Adrenal gland (tissue), 12 donors: ENCODE results near the gene TMEM156. TPM values are rescaled to one million over a fixed set of nuclear protein-coding genes. Genes with fewer than 3 reads are reported as not detected.

Experiments
- DNase-seq, 7 donors: peaks; one replicate each; pipeline ENCODE4 v3.0.0-alpha.2; 2019 to 2020
- H3K27ac ChIP-seq, 5 donors: fragments of 200-600 bp; sonication (generic) in 4 of 5; 1 replicate in 3 of 5; 2 replicates in 2 of 5; pipeline versions ENCODE4 v1.5.1 to v1.8.0; 2016 to 2020; ENCODE audit warnings: mild to moderate bottlenecking in 1 of 5
- H3K27me3 ChIP-seq: fragments of 200-600 bp; 2 replicates; pipeline ENCODE4 v1.8.0; 2021
- H3K36me3 ChIP-seq, 2 donors: fragments of 200-600 bp; replicated peaks in 1 of 2; 1 replicate in 1 of 2; 2 replicates in 1 of 2; pipeline versions ENCODE4 v1.5.1 to v1.8.0; 2018 to 2022
- H3K4me1 ChIP-seq, 2 donors: fragments of 200-600 bp; replicated peaks in 1 of 2; 1 replicate in 1 of 2; 2 replicates in 1 of 2; pipeline versions ENCODE4 v1.5.1 to v1.8.0; 2018 to 2021
- H3K4me3 ChIP-seq, 4 donors: fragments of 200-600 bp; sonication (generic) in 3 of 4; one replicate each; pipeline ENCODE4 v1.5.1; 2016 to 2018
- H3K9me3 ChIP-seq, 3 donors: fragments of 200-600 bp; sonication (generic) in 1 of 3; replicated peaks in 1 of 3; 1 replicate in 2 of 3; 2 replicates in 1 of 3; pipeline versions ENCODE4 v1.5.1 to v1.8.0; 2016 to 2021
- CTCF ChIP-seq, 6 experiments: fragments of 450-650 bp in 4 of 6; fragments of 200-600 bp in 2 of 6; sonication (generic) in 1 of 6; IDR thresholded peaks; 1 replicate in 5 of 6; 2 replicates in 1 of 6; pipeline versions ENCODE4 v1.5.1 to v1.8.0; 2016 to 2021; ENCODE audit warnings: antibody characterized with exemption in 6 of 6, mild to moderate bottlenecking in 2 of 6, moderate library complexity in 1 of 6
- POLR2A ChIP-seq, 2 donors: fragments of 450-650 bp; IDR thresholded peaks; one replicate each; pipeline ENCODE4 v1.6.1; 2017; ENCODE audit warnings: antibody characterized with exemption in 2 of 2, mild to moderate bottlenecking in 2 of 2, moderate library complexity in 1 of 2
- WGBS, 4 donors: extraction: QIAGEN DNeasy Blood & Tissue Kit in 2 of 4; methylation state at CpG; one replicate each; pipeline versions ENCODE4 v1.1.5 to v1.1.7; 2013 to 2017; 5-methylcytosine and 5-hydroxymethylcytosine counted together
- intact Hi-C, 2 donors: fragments of 100-400 bp; cut with DNase I; formaldehyde crosslinking; loops; one replicate each; pipeline versions ENCODE4 v1.14.1 to v1.15.0; 2022 to 2023
- polyA plus RNA-seq, 3 donors: library from polyadenylated mRNA; stranded (reverse); fragments of 200-250 nt in 2 of 3; fragments of 350-450 nt in 1 of 3; fragmentation: Illumina TruSeq in 1 of 3; extraction: RNeasy Lipid Tissue Mini Kit (QIAGEN cat#74804) in 1 of 3; gene quantifications; one replicate each; pipeline ENCODE4 v1.2.3, GENCODE V29; 2013 to 2014
- total RNA-seq, 9 donors: library from RNA; depleted of rRNA in 4 of 9; stranded (reverse); fragments of >200 nt in 4 of 9; fragments of 120-200 nt in 1 of 9; fragmentation: NEBNext Ultra II Directional in 1 of 9; extraction: Animal tissue kit (Norgen Biotek cat#: 25700) in 1 of 9; gene quantifications; one replicate each; pipeline versions ENCODE4 v1.1.0 to v1.2.4, GENCODE V29; 2013 to 2023
- donor health status: healthy with polysubstance abuse.
- donor health status: Bipolar disorder and iron deficiency.
- donor health status: DM: yes; HTN: yes; CAD: no.
- donor health status: DM: no; HTN: no; CAD: no.
- donor health status: DM: no; HTN: no; CAD: no.
- donor health status: DM: yes; HTN: yes; CAD: no.

TMEM156 gene
- total and polyA plus RNA-seq, 12 donors: 0.29 to 4.1 (median 0.88) TPM; not detected in 2

GRCh38 chr4:38924353-38924752, 107.9 kb downstream of the TMEM156 start:
- intact Hi-C loops: no loop called here
- WGBS, 4 donors: 54 to 70% (median 64%) methylated on average over 5 of the region's 5 CpGs
- H3K4me1 ChIP-seq: peaks cover 0 to 4% of the 10 kb centered on the region in 2 donors
- no peaks in the 10 kb centered on the region for H3K9me3 ChIP-seq
- no peaks in the 10 kb centered on the region for H3K27me3 ChIP-seq
- H3K36me3 ChIP-seq: peaks cover 0 to 61% of the 10 kb centered on the region in 2 donors
- no peak for TF ChIP-seq CTCF (IDR thresholded peaks at IDR 0.05)
- TF ChIP-seq POLR2A (IDR thresholded peaks at IDR 0.05): no peak
- DNase-seq: no peak
- H3K27ac ChIP-seq: no peak overlapping the region
- no peak overlapping the region for H3K4me3 ChIP-seq

GRCh38 chr4:38923746-38924145, 108.5 kb downstream of the TMEM156 start:
- H3K36me3 ChIP-seq: peaks cover 0 to 60% of the 10 kb centered on the region in 2 donors
- H3K4me1 ChIP-seq: peaks cover 0 to 4% of the 10 kb centered on the region in 2 donors
- no peak for DNase-seq
- H3K9me3 ChIP-seq: no peaks in the 10 kb centered on the region
- no peaks in the 10 kb centered on the region for H3K27me3 ChIP-seq
- H3K27ac ChIP-seq: no peak overlapping the region
- intact Hi-C loops: no loop called here
- H3K4me3 ChIP-seq: no peak overlapping the region
- 61 to 86% (median 74%) methylated on average over 2 of the region's 2 CpGs for WGBS, 4 donors
- no peak for TF ChIP-seq POLR2A (IDR thresholded peaks at IDR 0.05)
- TF ChIP-seq CTCF (IDR thresholded peaks at IDR 0.05): no peak

GRCh38 chr4:38921151-38921550, 111.1 kb downstream of the TMEM156 start:
- WGBS, 4 donors: 86 to 94% (median 91%) methylated on average over 3 of the region's 3 CpGs
- Histone ChIP-seq H3K36me3 (peaks cover 0 to 55% of the 10 kb centered on the region in 2 donors), H3K9me3 (no peaks in the 10 kb centered on the region), H3K4me3 (no peak overlapping the region), H3K27ac (no peak overlapping the region), H3K4me1 (peaks cover 0 to 4% of the 10 kb centered on the region in 2 donors), H3K27me3 (no peaks in the 10 kb centered on the region)
- TF ChIP-seq POLR2A (IDR thresholded peaks at IDR 0.05): no peak
- no peak for TF ChIP-seq CTCF (IDR thresholded peaks at IDR 0.05)
- no peak for DNase-seq
- intact Hi-C loops: no loop called here

GRCh38 chr4:38920677-38921076, 111.5 kb downstream of the TMEM156 start:
- no peak for DNase-seq
- Histone ChIP-seq H3K4me1 (peaks cover 0 to under 1% of the 10 kb centered on the region in 2 donors), H3K36me3 (peaks cover 0 to 55% of the 10 kb centered on the region in 2 donors), H3K4me3 (no peak overlapping the region), H3K27ac (no peak overlapping the region), H3K9me3 (no peaks in the 10 kb centered on the region), H3K27me3 (no peaks in the 10 kb centered on the region)
- intact Hi-C loops: no loop called here
- TF ChIP-seq POLR2A (IDR thresholded peaks at IDR 0.05) (no peak), CTCF (IDR thresholded peaks at IDR 0.05) (no peak)
- WGBS, 4 donors: 67 to 74% (median 73%) methylated on average over 6 of the region's 6 CpGs
